ENCODE measurements around the gene DLGAP1. TPM values are rescaled to one million over a fixed set of nuclear protein-coding genes. Genes with fewer than 3 reads are reported as not detected.

DLGAP1 gene
- total RNA-seq, 1 experiment from 2014 or later, result 23.2 TPM

DNA sequence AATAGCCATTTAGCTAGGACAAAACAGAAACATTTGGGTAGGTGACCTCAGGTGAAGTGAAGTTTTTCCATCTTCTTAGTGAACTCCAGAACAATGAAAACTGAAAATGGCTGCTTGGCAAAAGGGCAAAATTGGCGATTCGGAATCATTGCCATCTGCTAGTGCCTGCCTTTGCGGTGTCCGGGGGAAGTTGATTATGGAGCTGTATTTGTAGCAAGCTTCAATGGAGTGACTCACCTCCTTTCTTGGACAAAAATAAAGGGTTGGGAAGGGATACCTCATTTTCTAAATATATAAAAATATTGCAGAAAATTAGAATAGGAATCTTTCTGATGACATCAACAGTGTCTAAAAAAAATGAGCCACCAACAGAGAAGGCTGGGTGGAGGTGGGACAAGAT lies 544.6 kb downstream of the DLGAP1 start:
- H3T11ph ChIP-seq (ENCODE audit: low read length), result no peak overlapping the region
- H3K9me3 ChIP-seq (ENCODE audit: control insufficient read depth, low read depth, low read length), result no peaks in the 10 kb centered on the region
- H3K56ac ChIP-seq (ENCODE audit: insufficient read length, low read depth, low read length), result no peak overlapping the region
- H3K79me1 ChIP-seq (ENCODE audit: insufficient read depth, low read depth, low read length, poor library complexity, severe bottlenecking), result no peaks in the 10 kb centered on the region
- H2BK120ac ChIP-seq (ENCODE audit: low read depth, low read length, poor library complexity, severe bottlenecking), result no peak overlapping the region
- H3K4me2 ChIP-seq (ENCODE audit: insufficient read depth, insufficient read length, low read length), result no peak overlapping the region
- no peak overlapping the region for H3K27ac ChIP-seq (ENCODE audit: insufficient read length, low read depth, low read length)
- Mint-ChIP-seq H3K4me1 (peaks cover 7 to 9% of the 10 kb centered on the region in 2 experiments; a peak in 3 of 4 replicates), H3K4me3 (no peak overlapping the region), H3K36me3 (ENCODE audit: insufficient read depth in 1 of 3, low read depth in 3 of 3) (no peaks in the 10 kb centered on the region; a peak in 2 of 7 replicates), H3K9me3 (no peaks in the 10 kb centered on the region), H3K27me3 (ENCODE audit: low read depth) (no peaks in the 10 kb centered on the region), H3K27ac (no peak overlapping the region)
- no peak overlapping the region for H3K4ac ChIP-seq (ENCODE audit: low read depth, low read length)
- no peaks in the 10 kb centered on the region for H3K23me2 ChIP-seq (ENCODE audit: insufficient read length, low read depth, low read length, poor library complexity, severe bottlenecking)
- no peak overlapping the region for H4K5ac ChIP-seq (ENCODE audit: insufficient read length, low read depth, low read length)
- H3K79me2 ChIP-seq (ENCODE audit: insufficient read depth, low read length), result no peaks in the 10 kb centered on the region
- no peak overlapping the region for H2AK5ac ChIP-seq (ENCODE audit: insufficient read length, low read length)
- no peak overlapping the region for H2BK15ac ChIP-seq (ENCODE audit: low read depth, low read length)
- H3K18ac ChIP-seq (ENCODE audit: insufficient read length, low read depth, low read length), result no peak overlapping the region
- no peak overlapping the region for H4K91ac ChIP-seq (ENCODE audit: insufficient read length, low read depth, low read length)
- no peak overlapping the region for H2BK20ac ChIP-seq (ENCODE audit: low read depth, low read length, poor library complexity, severe bottlenecking)
- no peak overlapping the region for H2BK5ac ChIP-seq (ENCODE audit: insufficient read length, low read length)
- H2AFZ ChIP-seq (ENCODE audit: low read length), result no peak overlapping the region
- no CpG with 5 or more reads among the region's 4 CpGs for WGBS (ENCODE audit: extremely low coverage, insufficient read length, low lambda C conversion rate)
- no peaks in the 10 kb centered on the region for H3K27me3 ChIP-seq (ENCODE audit: insufficient read depth, low read length)
- TF ChIP-seq, protein P1, sequence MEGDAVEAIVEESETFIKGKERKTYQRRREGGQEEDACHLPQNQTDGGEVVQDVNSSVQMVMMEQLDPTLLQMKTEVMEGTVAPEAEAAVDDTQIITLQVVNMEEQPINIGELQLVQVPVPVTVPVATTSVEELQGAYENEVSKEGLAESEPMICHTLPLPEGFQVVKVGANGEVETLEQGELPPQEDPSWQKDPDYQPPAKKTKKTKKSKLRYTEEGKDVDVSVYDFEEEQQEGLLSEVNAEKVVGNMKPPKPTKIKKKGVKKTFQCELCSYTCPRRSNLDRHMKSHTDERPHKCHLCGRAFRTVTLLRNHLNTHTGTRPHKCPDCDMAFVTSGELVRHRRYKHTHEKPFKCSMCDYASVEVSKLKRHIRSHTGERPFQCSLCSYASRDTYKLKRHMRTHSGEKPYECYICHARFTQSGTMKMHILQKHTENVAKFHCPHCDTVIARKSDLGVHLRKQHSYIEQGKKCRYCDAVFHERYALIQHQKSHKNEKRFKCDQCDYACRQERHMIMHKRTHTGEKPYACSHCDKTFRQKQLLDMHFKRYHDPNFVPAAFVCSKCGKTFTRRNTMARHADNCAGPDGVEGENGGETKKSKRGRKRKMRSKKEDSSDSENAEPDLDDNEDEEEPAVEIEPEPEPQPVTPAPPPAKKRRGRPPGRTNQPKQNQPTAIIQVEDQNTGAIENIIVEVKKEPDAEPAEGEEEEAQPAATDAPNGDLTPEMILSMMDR (conservative IDR thresholded peaks at IDR 0.05), result no peak
- no peaks in the 10 kb centered on the region for H3K4me1 ChIP-seq (ENCODE audit: insufficient read depth, low read length)
- no peak overlapping the region for H3K14ac ChIP-seq (ENCODE audit: insufficient read depth, low read length)
- no peak overlapping the region for H2BK12ac ChIP-seq (ENCODE audit: insufficient read length, low read depth, low read length)
- no peaks in the 10 kb centered on the region for H4K20me1 ChIP-seq (ENCODE audit: control insufficient read depth, insufficient read depth, insufficient read length)
- no peak overlapping the region for H3K23ac ChIP-seq (ENCODE audit: insufficient read length, low read depth, low read length)
- no peak overlapping the region for H4K8ac ChIP-seq (replicated peaks; ENCODE audit: insufficient read length, low read depth, low read length)
- DNase-seq, result no peak
- H3K9ac ChIP-seq (ENCODE audit: extremely low read depth, insufficient read length, low read length), result no peak overlapping the region
